COLO829 (cell line): ENCODE results near the gene TPSB2.
"Not testable (repeated sequence)": the region's sequence is repeated elsewhere in the genome, so short reads cannot be mapped to it uniquely, and the experiment has no call there.

Source experiments
- DNase-seq: peaks from one replicate; pipeline ENCODE4 v3.0.0; 2012; ENCODE audit warnings: low spot score

The TPSB2 gene

GRCh38 chr16:1199347-1200013, 30.5 kb downstream of the TPSB2 start:
- no peak for DNase-seq

- DNase-seq: not testable (repeated sequence)
Measured at GRCh38 chr16:1198671-1199346, 31.2 kb downstream of the TPSB2 start.

GRCh38 chr16:1198194-1198593, 31.8 kb downstream of the TPSB2 start:
- no peak for DNase-seq

GRCh38 chr16:1197237-1197866, 32.6 kb downstream of the TPSB2 start:
- DNase-seq: no peak

GRCh38 chr16:1196494-1196893, 33.5 kb downstream of the TPSB2 start:
- no peak for DNase-seq

GRCh38 chr16:1195393-1195666, 34.7 kb downstream of the TPSB2 start:
- no peak for DNase-seq

GRCh38 chr16:1194665-1195392, 35.2 kb downstream of the TPSB2 start:
- DNase-seq: no peak

GRCh38 chr16:1193825-1194581, 36.0 kb downstream of the TPSB2 start:
- DNase-seq: no peak

- no peak for DNase-seq
Measured at GRCh38 chr16:1193143-1193824, 36.7 kb downstream of the TPSB2 start.

GRCh38 chr16:1192384-1193073, 37.5 kb downstream of the TPSB2 start:
- DNase-seq: no peak

- not testable (repeated sequence) for DNase-seq
Measured at GRCh38 chr16:1190789-1191188, 39.2 kb downstream of the TPSB2 start.

- no peak for DNase-seq
Measured at GRCh38 chr16:1189455-1189854, 40.5 kb downstream of the TPSB2 start.

GRCh38 chr16:1188432-1189189, 41.4 kb downstream of the TPSB2 start:
- peak; percentile 45 for DNase-seq

- not testable (repeated sequence) for DNase-seq
Measured at GRCh38 chr16:1185460-1186207, 44.4 kb downstream of the TPSB2 start.

- no peak for DNase-seq
Measured at GRCh38 chr16:1184980-1185379, 45.0 kb downstream of the TPSB2 start.

GRCh38 chr16:1184156-1184868, 45.7 kb downstream of the TPSB2 start:
- DNase-seq: no peak

GRCh38 chr16:1182950-1183907, 46.8 kb downstream of the TPSB2 start:
- DNase-seq: peak; percentile 42

GRCh38 chr16:1182316-1182671, 47.7 kb downstream of the TPSB2 start:
- no peak for DNase-seq
